AG04450 (cell line): ENCODE measurements around the gene LMF1. TPM values are rescaled to one million over a fixed set of nuclear protein-coding genes. Genes with fewer than 3 reads are reported as not detected.

Experiments
- CTCF ChIA-PET: fragments of 300-600, 350-600 bp; formaldehyde crosslinking; extraction: SDS; loops from one replicate; lab custom pipeline; 2022; ENCODE audit warnings: antibody characterized with exemption, inconsistent platforms; lab: Charles Lee
- POLR2A ChIA-PET: fragments of 350-600 bp; formaldehyde crosslinking; extraction: SDS; loops from one replicate; lab custom pipeline; 2021; ENCODE audit warnings: antibody characterized with exemption, inconsistent platforms; lab: Yijun Ruan, JAX
- DNase-seq: peaks from one replicate; pipeline ENCODE4 v3.0.0-alpha.2; 2011; ENCODE audit warnings: low read depth, low spot score
- H3K27ac ChIP-seq: one replicate; pipeline ENCODE4 v1.5.1; 2012; ENCODE audit warnings: low read depth, low read length, control low read depth
- H3K27me3 ChIP-seq: one replicate; pipeline ENCODE4 v1.6.0; 2012; ENCODE audit warnings: low read length; ENCODE audit not compliant: control insufficient read depth, insufficient read depth
- H3K4me3 ChIP-seq: 2 replicates; pipeline ENCODE4 v1.5.1; 2011; ENCODE audit warnings: mild to moderate bottlenecking, low read depth, low read length, control low read depth
- H3K9me3 ChIP-seq: 2 replicates; pipeline ENCODE4 v1.5.1; 2012; ENCODE audit warnings: low read length; ENCODE audit not compliant: control insufficient read depth, insufficient read depth
- CTCF ChIP-seq: IDR thresholded peaks from 2 replicates; pipeline ENCODE4 v1.5.1; 2011; ENCODE audit warnings: low read depth, low read length, control low read depth, inconsistent platforms
- polyA plus RNA-seq: library from polyadenylated mRNA; depleted of rRNA; stranded (reverse); fragments of >200 nt; gene quantifications from 2 replicates; pipeline ENCODE4 v1.2.3, GENCODE V29; 2011

The LMF1 gene
- polyA plus RNA-seq, 1 experiment, result 11.8 TPM

DNA sequence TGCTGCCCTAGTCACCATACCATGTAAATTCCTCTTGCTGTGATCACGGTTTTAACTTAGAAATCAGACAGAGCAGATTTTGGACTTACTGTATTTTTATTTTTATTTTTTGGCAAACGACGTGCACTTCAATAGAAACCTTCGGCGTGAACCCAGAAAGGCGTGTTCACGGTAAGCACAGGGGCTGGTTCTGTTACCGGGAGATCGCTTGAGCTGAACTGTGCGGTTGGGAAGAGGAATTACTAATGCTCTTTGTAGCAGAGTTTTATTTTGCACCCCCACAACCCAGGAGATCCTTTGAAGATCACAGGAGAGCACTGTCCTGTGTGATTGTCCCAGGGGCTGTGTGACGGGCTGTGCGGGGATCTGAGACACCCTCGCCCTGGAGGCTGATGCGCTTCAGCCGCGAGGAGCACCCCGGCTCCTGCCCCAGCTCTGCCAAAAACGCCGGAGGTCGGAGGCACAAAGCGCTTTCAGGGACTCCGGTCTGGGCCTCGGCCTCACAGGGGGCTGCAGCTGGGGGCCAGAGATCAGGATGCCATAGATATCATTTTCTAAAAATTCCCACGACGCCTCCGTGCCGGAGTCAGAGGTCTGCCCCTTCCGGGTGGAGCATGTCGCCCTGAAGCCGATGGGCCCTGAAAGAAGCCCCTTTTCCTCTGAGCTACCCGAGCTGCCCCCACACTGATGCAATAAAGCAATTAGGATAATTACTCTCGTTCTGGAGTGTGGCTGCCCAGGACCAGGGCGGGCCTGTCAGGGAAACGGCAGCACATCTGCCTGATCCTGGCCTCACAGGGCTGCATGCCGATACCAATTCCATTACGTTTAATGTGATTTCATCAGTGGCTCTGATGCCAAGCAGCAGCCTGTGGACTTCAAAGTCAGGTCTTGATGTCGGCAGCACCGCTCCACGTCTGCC is 71.8 kb downstream of the LMF1 start:
- POLR2A ChIA-PET, result no interaction called here
- no peak overlapping the region for H3K27ac ChIP-seq
- H3K4me3 ChIP-seq, result no peak overlapping the region
- no peaks in the 10 kb centered on the region for H3K27me3 ChIP-seq
- TF ChIP-seq CTCF, result no peak
- CTCF ChIA-PET, result no interaction called here
- no peak for DNase-seq
- H3K9me3 ChIP-seq, result peaks cover 16% of the 10 kb centered on the region; the same call in 1 of the 2 replicates

- ChIA-PET POLR2A (no interaction called here), CTCF (no interaction called here)
- H3K27me3 ChIP-seq, result no peaks in the 10 kb centered on the region
- DNase-seq, result no peak
- H3K27ac ChIP-seq, result no peak overlapping the region
- peaks cover 16% of the 10 kb centered on the region; the same call in 1 of the 2 replicates for H3K9me3 ChIP-seq
- H3K4me3 ChIP-seq, result no peak overlapping the region
- no peak for TF ChIP-seq CTCF
These were observed 72.6 kb downstream of the LMF1 start for GRCh38 chr16:898216-898615.

DNA sequence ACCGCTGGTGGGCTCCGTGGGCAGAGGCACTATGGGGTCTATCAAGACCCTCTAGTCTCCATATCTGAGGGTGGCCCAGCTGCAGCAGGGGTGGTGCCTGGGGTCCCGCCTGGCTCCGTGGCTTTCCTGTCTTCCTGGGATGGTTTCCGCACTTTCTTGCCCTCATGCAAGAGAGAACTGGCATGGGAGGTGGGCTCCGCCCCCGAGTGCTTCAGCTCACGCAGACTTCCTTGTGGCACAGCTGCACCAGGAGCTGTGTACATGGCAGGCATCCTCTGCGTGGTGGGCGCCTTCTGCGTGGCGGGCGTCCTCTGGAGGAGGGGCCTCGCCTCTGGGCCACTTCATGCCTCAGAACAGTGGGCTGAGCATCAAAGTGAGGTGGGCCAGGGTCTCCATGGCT is 73.1 kb downstream of the LMF1 start:
- ChIA-PET POLR2A (no interaction called here), CTCF (no interaction called here)
- Histone ChIP-seq H3K9me3 (peaks cover 16% of the 10 kb centered on the region; the same call in 1 of the 2 replicates), H3K27ac (no peak overlapping the region), H3K4me3 (no peak overlapping the region), H3K27me3 (no peaks in the 10 kb centered on the region)
- DNase-seq, result no peak
- TF ChIP-seq CTCF, result no peak

- Histone ChIP-seq H3K4me3 (no peak overlapping the region), H3K27ac (no peak overlapping the region), H3K27me3 (no peaks in the 10 kb centered on the region), H3K9me3 (peaks cover 14% of the 10 kb centered on the region; the same call in 1 of the 2 replicates)
- DNase-seq, result no peak
- ChIA-PET POLR2A (no interaction called here), CTCF (no interaction called here)
- TF ChIP-seq CTCF, result no peak
These were observed 73.6 kb downstream of the LMF1 start for GRCh38 chr16:897200-897543.
